H9 (cell line): Measurements from ENCODE around the gene B4GALT1. TPM values are rescaled to one million over a fixed set of nuclear protein-coding genes. Genes with fewer than 3 reads are reported as not detected.

Experiments used
- DNase-seq: peaks from one replicate; pipeline ENCODE4 v3.0.0-alpha.2; 2017
- H2AFZ ChIP-seq: one replicate; pipeline ENCODE4 v1.6.1; 2013; ENCODE audit warnings: mild to moderate bottlenecking, low read length, control low read depth, moderate library complexity
- H2AK5ac ChIP-seq: 2 replicates; pipeline ENCODE4 v1.6.1; 2013; ENCODE audit warnings: low read length, control low read depth, mixed read lengths; ENCODE audit not compliant: insufficient read length
- H2BK120ac ChIP-seq: one replicate; pipeline ENCODE4 v1.6.1; 2013; ENCODE audit warnings: low read depth, mild to moderate bottlenecking, low read length, control low read depth, inconsistent platforms; ENCODE audit not compliant: poor library complexity, severe bottlenecking
- H2BK12ac ChIP-seq: 2 replicates; pipeline ENCODE4 v1.6.1; 2013; ENCODE audit warnings: low read length, control low read depth, mixed read lengths, low read depth; ENCODE audit not compliant: insufficient read length
- H2BK15ac ChIP-seq: 2 replicates; pipeline ENCODE4 v1.6.1; 2013; ENCODE audit warnings: low read depth, low read length, control low read depth
- H2BK20ac ChIP-seq: one replicate; pipeline ENCODE4 v1.6.1; 2013; ENCODE audit warnings: low read depth, mild to moderate bottlenecking, low read length, control low read depth, inconsistent platforms; ENCODE audit not compliant: poor library complexity, severe bottlenecking
- H2BK5ac ChIP-seq: 2 replicates; pipeline ENCODE4 v1.6.1; 2013; ENCODE audit warnings: low read length, control low read depth, mixed read lengths; ENCODE audit not compliant: insufficient read length
- H3K14ac ChIP-seq: 2 replicates; pipeline ENCODE4 v1.6.1; 2013; ENCODE audit warnings: low read length, control low read depth; ENCODE audit not compliant: insufficient read depth
- H3K18ac ChIP-seq: 2 replicates; pipeline ENCODE4 v1.6.1; 2013; ENCODE audit warnings: low read depth, mild to moderate bottlenecking, mixed read lengths, low read length, control low read depth; ENCODE audit not compliant: insufficient read length
- H3K23ac ChIP-seq: 2 replicates; pipeline ENCODE4 v1.6.1; 2013; ENCODE audit warnings: low read length, control low read depth, mixed read lengths, low read depth; ENCODE audit not compliant: insufficient read length
- H3K23me2 ChIP-seq: 2 replicates; pipeline ENCODE4 v1.6.1; 2013; ENCODE audit warnings: low read depth, mild to moderate bottlenecking, mixed read lengths, low read length, control low read depth; ENCODE audit not compliant: insufficient read length, poor library complexity, severe bottlenecking
- H3K27ac ChIP-seq: 2 replicates; pipeline ENCODE4 v1.5.1; 2013; ENCODE audit warnings: low read length, control low read depth, mixed read lengths, low read depth; ENCODE audit not compliant: insufficient read length
- H3K27me3 ChIP-seq: 2 replicates; pipeline ENCODE4 v1.6.1; 2013; ENCODE audit warnings: low read length, control low read depth, inconsistent platforms; ENCODE audit not compliant: insufficient read depth
- H3K4ac ChIP-seq: 2 replicates; pipeline ENCODE4 v1.6.1; 2013; ENCODE audit warnings: low read depth, mild to moderate bottlenecking, control low read depth, inconsistent platforms, low read length, moderate library complexity
- H3K4me1 ChIP-seq: 2 replicates; pipeline ENCODE4 v1.6.1; 2013; ENCODE audit warnings: low read length, control low read depth, inconsistent platforms; ENCODE audit not compliant: insufficient read depth
- H3K4me2 ChIP-seq: 2 replicates; pipeline ENCODE4 v1.6.1; 2013; ENCODE audit warnings: low read length, control low read depth, mixed read lengths; ENCODE audit not compliant: insufficient read length, insufficient read depth
- H3K56ac ChIP-seq: 2 replicates; pipeline ENCODE4 v1.6.1; 2013; ENCODE audit warnings: low read depth, mild to moderate bottlenecking, mixed read lengths, low read length, control low read depth; ENCODE audit not compliant: insufficient read length
- H3K79me1 ChIP-seq: 2 replicates; pipeline ENCODE4 v1.6.1; 2013; ENCODE audit warnings: low read depth, mild to moderate bottlenecking, moderate library complexity, low read length, control low read depth, inconsistent platforms; ENCODE audit not compliant: insufficient read depth, poor library complexity, severe bottlenecking
- H3K79me2 ChIP-seq: 2 replicates; pipeline ENCODE4 v1.6.1; 2013; ENCODE audit warnings: low read length, control low read depth, inconsistent platforms; ENCODE audit not compliant: insufficient read depth
- H3K9ac ChIP-seq: 2 replicates; pipeline ENCODE4 v1.6.1; 2013; ENCODE audit warnings: low read length, control low read depth, mixed read lengths; ENCODE audit not compliant: insufficient read length; ENCODE audit errors: extremely low read depth
- H3K9me3 ChIP-seq: one replicate; pipeline ENCODE4 v1.6.1; 2013; ENCODE audit warnings: low read depth, low read length, inconsistent platforms; ENCODE audit not compliant: control insufficient read depth
- H3T11ph ChIP-seq: one replicate; pipeline ENCODE4 v1.6.1; 2013; ENCODE audit warnings: mild to moderate bottlenecking, low read length, control low read depth, inconsistent platforms
- H4K20me1 ChIP-seq: one replicate; pipeline ENCODE4 v1.6.1; 2013; ENCODE audit not compliant: control insufficient read depth, insufficient read length, insufficient read depth
- H4K5ac ChIP-seq: 2 replicates; pipeline ENCODE4 v1.6.1; 2013; ENCODE audit warnings: low read depth, mild to moderate bottlenecking, mixed read lengths, low read length, control low read depth; ENCODE audit not compliant: insufficient read length
- H4K8ac ChIP-seq: replicated peaks from 2 replicates; pipeline ENCODE4 v1.6.1; 2013; ENCODE audit warnings: low read length, control low read depth, mixed read lengths, low read depth; ENCODE audit not compliant: insufficient read length
- H4K91ac ChIP-seq: 2 replicates; pipeline ENCODE4 v1.6.1; 2013; ENCODE audit warnings: low read depth, mild to moderate bottlenecking, moderate library complexity, mixed read lengths, low read length, control low read depth; ENCODE audit not compliant: insufficient read length
- H3K27ac Mint-ChIP-seq, 3 experiments: 2 replicates in 2 of 3; 3 replicates in 1 of 3; pipeline ENCODE4 v1.8.0; 2020 to 2021; ENCODE audit warnings: mixed read lengths in 3 of 3, mild to moderate bottlenecking in 1 of 3, moderate library complexity in 1 of 3
- H3K27me3 Mint-ChIP-seq: 2 replicates; pipeline ENCODE4 v1.8.0; 2021; ENCODE audit warnings: low read depth, mild to moderate bottlenecking, moderate library complexity, mixed read lengths
- H3K36me3 Mint-ChIP-seq, 3 experiments: 2 replicates in 2 of 3; 3 replicates in 1 of 3; pipeline ENCODE4 v1.8.0; 2020 to 2021; ENCODE audit warnings: low read depth in 3 of 3, mixed read lengths in 3 of 3; ENCODE audit not compliant: insufficient read depth in 1 of 3
- H3K4me1 Mint-ChIP-seq, 2 experiments: 2 replicates each; pipeline ENCODE4 v1.8.0; 2020; ENCODE audit warnings: mixed read lengths in 2 of 2
- H3K4me3 Mint-ChIP-seq, 2 experiments: 2 replicates in 1 of 2; 3 replicates in 1 of 2; pipeline ENCODE4 v1.8.0; 2020 to 2021; ENCODE audit warnings: mild to moderate bottlenecking in 2 of 2, mixed read lengths in 2 of 2, moderate library complexity in 1 of 2
- H3K9me3 Mint-ChIP-seq, 2 experiments: 2 replicates in 1 of 2; 3 replicates in 1 of 2; pipeline ENCODE4 v1.8.0; 2020; ENCODE audit warnings: mild to moderate bottlenecking in 2 of 2, mixed read lengths in 2 of 2, moderate library complexity in 1 of 2
- WGBS: extraction: QIAGEN DNeasy Blood & Tissue Kit; methylation state at CpG from one replicate; pipeline ENCODE4 v1.1.7; 2013; ENCODE audit warnings: missing lambda C conversion rate, low lambda C conversion rate, mixed read lengths; ENCODE audit not compliant: insufficient read length; ENCODE audit errors: extremely low coverage; 5-methylcytosine and 5-hydroxymethylcytosine counted together
- long read RNA-seq: library from polyadenylated mRNA; unstranded; transcript quantifications from one replicate; pipeline ENCODE4 v2.0.0, GENCODE V29; 2020
- total RNA-seq: library from RNA; stranded (reverse); gene quantifications from 2 replicates; pipeline ENCODE4 v1.2.1, GENCODE V29; 2021
- TF ChIP-seq, protein P1 (sequence below): fragments of 200-600 bp; sonication (generic); conservative IDR thresholded peaks from 3 replicates; pipeline ENCODE4 v1.8.0; 2021; ENCODE audit warnings: antibody characterized with exemption, mild to moderate bottlenecking

The B4GALT1 gene, protein sequence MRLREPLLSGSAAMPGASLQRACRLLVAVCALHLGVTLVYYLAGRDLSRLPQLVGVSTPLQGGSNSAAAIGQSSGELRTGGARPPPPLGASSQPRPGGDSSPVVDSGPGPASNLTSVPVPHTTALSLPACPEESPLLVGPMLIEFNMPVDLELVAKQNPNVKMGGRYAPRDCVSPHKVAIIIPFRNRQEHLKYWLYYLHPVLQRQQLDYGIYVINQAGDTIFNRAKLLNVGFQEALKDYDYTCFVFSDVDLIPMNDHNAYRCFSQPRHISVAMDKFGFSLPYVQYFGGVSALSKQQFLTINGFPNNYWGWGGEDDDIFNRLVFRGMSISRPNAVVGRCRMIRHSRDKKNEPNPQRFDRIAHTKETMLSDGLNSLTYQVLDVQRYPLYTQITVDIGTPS
- total RNA-seq, result 15.3 and 16.1 TPM in 2 replicates
- long read RNA-seq, full-length matches to known transcripts, result 6 of 22 reads
- long read RNA-seq, partial matches to known transcripts, result 5 of 22 reads
- long read RNA-seq, other reads (novel, unspliced or antisense), result 11 of 22 reads

DNA sequence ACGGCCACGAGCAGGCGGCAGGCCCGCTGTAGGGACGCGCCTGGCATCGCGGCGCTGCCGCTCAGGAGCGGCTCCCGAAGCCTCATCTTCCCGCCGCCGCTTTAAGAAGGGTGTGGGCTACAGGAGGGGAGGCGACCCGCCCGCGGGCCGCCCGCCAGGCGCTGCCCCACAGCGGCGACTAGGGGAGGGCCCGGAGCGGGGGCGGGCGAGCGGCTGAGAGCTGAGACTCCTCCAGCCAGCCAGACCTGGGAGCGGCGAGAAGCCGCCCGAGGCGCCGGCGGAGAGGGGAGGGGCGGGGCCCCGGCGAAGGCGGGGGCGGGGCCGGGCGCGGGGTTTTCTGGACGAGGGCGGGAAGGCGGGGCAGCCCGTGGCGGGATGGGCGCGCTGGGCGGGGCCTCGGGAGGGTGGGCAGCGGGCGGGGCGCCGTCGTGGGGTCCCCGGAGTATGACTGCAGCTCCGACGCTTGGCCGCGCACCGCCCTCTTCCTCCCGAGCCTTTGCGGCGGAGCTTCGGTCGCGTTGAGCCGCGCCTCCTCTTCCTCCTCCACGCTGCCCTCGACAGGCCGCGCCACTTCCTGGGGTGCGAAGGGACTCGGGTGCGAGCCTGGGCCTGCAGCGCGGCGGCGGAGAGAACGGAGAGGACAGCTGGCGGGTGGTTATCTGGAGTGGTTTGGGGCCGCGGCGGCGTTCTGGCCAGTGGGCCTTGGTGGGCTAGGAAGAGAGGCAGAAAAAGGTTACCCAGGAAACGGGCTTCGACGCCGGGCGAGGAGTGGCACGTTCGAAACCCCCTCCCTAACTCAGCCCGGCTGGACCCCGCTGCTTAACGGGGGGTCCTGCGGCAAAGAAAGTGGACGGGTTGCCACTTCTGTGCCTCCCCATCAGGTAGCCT lies at the start of gene B4GALT1:
Gene B4GALT1 (minus strand): TSS at position 253 of the 888 bp plus-strand sequence. CDS start 167 bp downstream, at position 86.
- H3K79me1 ChIP-seq, result no peaks in the 10 kb centered on the region
- no peak within 1 kb of the TSS for H4K5ac ChIP-seq
- H3K27me3 ChIP-seq, result no peaks in the 10 kb centered on the region; the same call in 1 of the 2 replicates
- H2AFZ ChIP-seq, result no peak within 1 kb of the TSS
- H3K23ac ChIP-seq, result no peak within 1 kb of the TSS
- no peak within 1 kb of the TSS for H2BK5ac ChIP-seq
- H2BK20ac ChIP-seq, result no peak within 1 kb of the TSS
- H2BK12ac ChIP-seq, result no peak within 1 kb of the TSS
- no peak within 1 kb of the TSS for H3K56ac ChIP-seq
- H3T11ph ChIP-seq, result no peak within 1 kb of the TSS
- peak within 1 kb of the TSS; percentile 77 to 84 for H3K4me3 Mint-ChIP-seq
- H3K27me3 Mint-ChIP-seq, result peaks cover 46% of the 10 kb centered on the region
- no peak within 1 kb of the TSS for H2BK120ac ChIP-seq
- DNase-seq, result peak; percentile 93
- H3K23me2 ChIP-seq, result peaks cover 15% of the 10 kb centered on the region
- WGBS, result no CpG with 5 or more reads among the region's 101 CpGs
- peaks cover 3% of the 10 kb centered on the region; the same call in 1 of the 2 replicates for H3K4me1 ChIP-seq
- no peaks in the 10 kb centered on the region for H4K20me1 ChIP-seq
- no peak within 1 kb of the TSS for H2AK5ac ChIP-seq
- peak within 1 kb of the TSS; percentile 80 for H3K4me2 ChIP-seq
- no peak within 1 kb of the TSS for H4K91ac ChIP-seq
- H3K79me2 ChIP-seq, result no peaks in the 10 kb centered on the region; the same call in 1 of the 2 replicates
- peak within 1 kb of the TSS; percentile 64 for H3K9ac ChIP-seq
- H3K9me3 Mint-ChIP-seq, result no peaks in the 10 kb centered on the region
- H3K4ac ChIP-seq, result no peak within 1 kb of the TSS
- H3K9me3 ChIP-seq, result no peaks in the 10 kb centered on the region
- H2BK15ac ChIP-seq, result no peak within 1 kb of the TSS
- peak within 1 kb of the TSS; percentile 63 for H3K14ac ChIP-seq
- TF ChIP-seq, protein P1, sequence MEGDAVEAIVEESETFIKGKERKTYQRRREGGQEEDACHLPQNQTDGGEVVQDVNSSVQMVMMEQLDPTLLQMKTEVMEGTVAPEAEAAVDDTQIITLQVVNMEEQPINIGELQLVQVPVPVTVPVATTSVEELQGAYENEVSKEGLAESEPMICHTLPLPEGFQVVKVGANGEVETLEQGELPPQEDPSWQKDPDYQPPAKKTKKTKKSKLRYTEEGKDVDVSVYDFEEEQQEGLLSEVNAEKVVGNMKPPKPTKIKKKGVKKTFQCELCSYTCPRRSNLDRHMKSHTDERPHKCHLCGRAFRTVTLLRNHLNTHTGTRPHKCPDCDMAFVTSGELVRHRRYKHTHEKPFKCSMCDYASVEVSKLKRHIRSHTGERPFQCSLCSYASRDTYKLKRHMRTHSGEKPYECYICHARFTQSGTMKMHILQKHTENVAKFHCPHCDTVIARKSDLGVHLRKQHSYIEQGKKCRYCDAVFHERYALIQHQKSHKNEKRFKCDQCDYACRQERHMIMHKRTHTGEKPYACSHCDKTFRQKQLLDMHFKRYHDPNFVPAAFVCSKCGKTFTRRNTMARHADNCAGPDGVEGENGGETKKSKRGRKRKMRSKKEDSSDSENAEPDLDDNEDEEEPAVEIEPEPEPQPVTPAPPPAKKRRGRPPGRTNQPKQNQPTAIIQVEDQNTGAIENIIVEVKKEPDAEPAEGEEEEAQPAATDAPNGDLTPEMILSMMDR, result no peak
- no peak within 1 kb of the TSS for H3K27ac ChIP-seq
- H3K36me3 Mint-ChIP-seq, result no peaks in the 10 kb centered on the region; a peak in 1 of 7 replicates
- no peak within 1 kb of the TSS for H4K8ac ChIP-seq
- no peak within 1 kb of the TSS for H3K27ac Mint-ChIP-seq
- peak within 1 kb of the TSS; percentile 23 for H3K18ac ChIP-seq
- H3K4me1 Mint-ChIP-seq, result peaks cover 22 to 28% of the 10 kb centered on the region in 2 experiments
